Loucy (cell line): ENCODE measurements around the gene ZNF865.
A peak's percentile ranks its signal among the peaks of the same experiment; 100 is the strongest.

Experiments used
- H2AFZ ChIP-seq: fragments of 200-600 bp; sonication (generic); 2 replicates; pipeline ENCODE4 v1.6.0; 2016; ENCODE audit warnings: antibody characterized with exemption, mild to moderate bottlenecking, low read length, moderate library complexity
- H3F3A ChIP-seq: fragments of 200-600 bp; 2 replicates; pipeline ENCODE4 v1.6.0; 2016; ENCODE audit warnings: antibody characterized with exemption, low read depth, mild to moderate bottlenecking
- H3K27me3 ChIP-seq: fragments of 200-600 bp; sonication (generic); 2 replicates; pipeline ENCODE4 v1.6.1; 2014; ENCODE audit warnings: low read length, mild to moderate bottlenecking; ENCODE audit not compliant: insufficient read depth, poor library complexity, severe bottlenecking
- H3K36me3 ChIP-seq: fragments of 200-600 bp; sonication (generic); 2 replicates; pipeline ENCODE4 v1.6.1; 2016; ENCODE audit warnings: low read length; ENCODE audit not compliant: insufficient read depth
- H3K4me1 ChIP-seq: fragments of 200-600 bp; sonication (generic); 2 replicates; pipeline ENCODE4 v1.5.1; 2014; ENCODE audit warnings: low read length, mild to moderate bottlenecking; ENCODE audit not compliant: insufficient read depth, poor library complexity, severe bottlenecking
- H3K4me2 ChIP-seq: fragments of 200-600 bp; sonication (generic); 2 replicates; pipeline ENCODE4 v1.6.0; 2014; ENCODE audit warnings: antibody characterized with exemption, low read length, low read depth, mild to moderate bottlenecking; ENCODE audit not compliant: poor library complexity, severe bottlenecking
- H3K4me3 ChIP-seq: fragments of 200-600 bp; sonication (generic); 2 replicates; pipeline ENCODE4 v1.5.1; 2014; ENCODE audit warnings: low read length, mild to moderate bottlenecking, mixed read lengths; ENCODE audit not compliant: poor library complexity, severe bottlenecking
- H3K79me2 ChIP-seq: fragments of 200-600 bp; sonication (generic); 2 replicates; pipeline ENCODE4 v1.6.1; 2014; ENCODE audit warnings: low read length; ENCODE audit not compliant: insufficient read depth
- H3K9ac ChIP-seq: fragments of 200-600 bp; sonication (generic); 2 replicates; pipeline ENCODE4 v1.6.0; 2014; ENCODE audit warnings: mild to moderate bottlenecking, low read depth, low read length, moderate library complexity; ENCODE audit not compliant: poor library complexity, severe bottlenecking
- H3K9me2 ChIP-seq: fragments of 200-600 bp; sonication (generic); replicated peaks from 2 replicates; pipeline ENCODE4 v1.6.1; 2016; ENCODE audit warnings: low read depth, low read length, mixed read lengths
- H3K9me3 ChIP-seq: fragments of 200-600 bp; sonication (generic); 2 replicates; pipeline ENCODE4 v1.6.1; 2014; ENCODE audit warnings: mild to moderate bottlenecking, antibody characterized with exemption, low read length, low read depth; ENCODE audit not compliant: insufficient read depth
- H4K20me1 ChIP-seq: fragments of 200-600 bp; sonication (generic); 2 replicates; pipeline ENCODE4 v1.6.0; 2014; ENCODE audit warnings: antibody characterized with exemption, low read length, mild to moderate bottlenecking; ENCODE audit not compliant: insufficient read depth, poor library complexity, severe bottlenecking
- CTCF ChIP-seq: fragments of 200-600 bp; sonication (generic); conservative IDR thresholded peaks from 2 replicates; pipeline ENCODE4 v1.5.1; 2014; ENCODE audit warnings: mild to moderate bottlenecking, antibody characterized with exemption, low read length
- EZH2phosphoT487 ChIP-seq: fragments of 200-600 bp; IDR thresholded peaks from 2 replicates; pipeline ENCODE4 v1.6.1; 2018; ENCODE audit warnings: antibody characterized with exemption, mild to moderate bottlenecking, moderate library complexity, borderline replicate concordance

ZNF865 gene

DNA sequence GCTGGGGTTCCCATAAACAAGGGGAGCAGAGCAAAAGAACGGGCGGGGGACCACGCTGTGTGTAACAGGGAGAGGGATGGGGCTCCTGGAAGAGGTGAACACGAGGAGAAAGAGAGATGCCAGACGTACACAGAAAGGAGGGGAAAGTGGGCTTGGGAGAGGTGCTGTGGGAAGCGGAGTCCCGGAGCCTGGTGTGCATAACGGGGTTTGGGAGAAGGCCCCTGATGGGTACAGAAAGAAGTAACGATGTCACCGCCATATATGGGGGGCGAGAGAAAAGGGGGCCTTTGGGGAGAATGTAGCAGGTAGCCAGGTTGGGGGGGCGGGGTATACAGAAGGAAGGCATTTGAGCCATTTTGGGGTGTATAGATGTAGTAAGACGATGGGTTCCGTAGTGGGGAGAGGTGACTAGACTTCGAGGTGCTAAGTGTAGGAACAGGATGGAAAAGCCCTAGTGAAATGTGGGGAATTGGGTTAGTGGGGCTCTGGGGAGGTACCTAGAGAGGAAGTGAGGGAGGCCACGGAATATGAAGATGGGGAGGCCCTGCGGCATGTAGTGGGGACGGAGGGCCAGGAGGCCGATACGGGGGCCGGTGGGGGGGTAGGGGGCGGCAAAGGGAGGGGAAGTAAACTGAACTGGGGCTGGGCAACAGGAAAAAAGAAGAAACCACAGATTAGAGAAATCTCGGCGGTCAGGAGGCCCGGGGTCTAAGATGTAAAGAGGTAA lies 36.1 kb downstream of the ZNF865 start:
- Histone ChIP-seq H3K9ac (peak overlapping the region; percentile 85), H4K20me1 (peaks cover 4% of the 10 kb centered on the region), H3K4me1 (peaks cover 34% of the 10 kb centered on the region), H3K9me3 (no peaks in the 10 kb centered on the region), H3K4me3 (peak overlapping the region; percentile 96), H2AFZ (peak overlapping the region; percentile 73), H3K79me2 (peaks cover 60% of the 10 kb centered on the region), H3F3A (no peaks in the 10 kb centered on the region), H3K9me2 (no peaks in the 10 kb centered on the region), H3K4me2 (peak overlapping the region; percentile 100), H3K27me3 (no peaks in the 10 kb centered on the region), H3K36me3 (no peaks in the 10 kb centered on the region; the same call in 1 of the 2 replicates)
- no peak for TF ChIP-seq CTCF
- no peak for TF ChIP-seq EZH2phosphoT487

GRCh38 chr19:55642153-55643002 lies 36.9 kb downstream of the ZNF865 start:
- H2AFZ ChIP-seq = no peak overlapping the region
- H3F3A ChIP-seq = no peaks in the 10 kb centered on the region
- no peaks in the 10 kb centered on the region for H3K9me3 ChIP-seq
- H3K9ac ChIP-seq = peak overlapping the region; percentile 85
- peaks cover 35% of the 10 kb centered on the region for H3K4me1 ChIP-seq
- no peaks in the 10 kb centered on the region; the same call in 1 of the 2 replicates for H3K36me3 ChIP-seq
- peaks cover 4% of the 10 kb centered on the region for H4K20me1 ChIP-seq
- H3K4me2 ChIP-seq = peak overlapping the region; percentile 100
- no peak for TF ChIP-seq EZH2phosphoT487
- no peak for TF ChIP-seq CTCF
- H3K9me2 ChIP-seq = no peaks in the 10 kb centered on the region
- H3K79me2 ChIP-seq = peaks cover 65% of the 10 kb centered on the region
- H3K27me3 ChIP-seq = no peaks in the 10 kb centered on the region
- peak overlapping the region; percentile 96 for H3K4me3 ChIP-seq

DNA sequence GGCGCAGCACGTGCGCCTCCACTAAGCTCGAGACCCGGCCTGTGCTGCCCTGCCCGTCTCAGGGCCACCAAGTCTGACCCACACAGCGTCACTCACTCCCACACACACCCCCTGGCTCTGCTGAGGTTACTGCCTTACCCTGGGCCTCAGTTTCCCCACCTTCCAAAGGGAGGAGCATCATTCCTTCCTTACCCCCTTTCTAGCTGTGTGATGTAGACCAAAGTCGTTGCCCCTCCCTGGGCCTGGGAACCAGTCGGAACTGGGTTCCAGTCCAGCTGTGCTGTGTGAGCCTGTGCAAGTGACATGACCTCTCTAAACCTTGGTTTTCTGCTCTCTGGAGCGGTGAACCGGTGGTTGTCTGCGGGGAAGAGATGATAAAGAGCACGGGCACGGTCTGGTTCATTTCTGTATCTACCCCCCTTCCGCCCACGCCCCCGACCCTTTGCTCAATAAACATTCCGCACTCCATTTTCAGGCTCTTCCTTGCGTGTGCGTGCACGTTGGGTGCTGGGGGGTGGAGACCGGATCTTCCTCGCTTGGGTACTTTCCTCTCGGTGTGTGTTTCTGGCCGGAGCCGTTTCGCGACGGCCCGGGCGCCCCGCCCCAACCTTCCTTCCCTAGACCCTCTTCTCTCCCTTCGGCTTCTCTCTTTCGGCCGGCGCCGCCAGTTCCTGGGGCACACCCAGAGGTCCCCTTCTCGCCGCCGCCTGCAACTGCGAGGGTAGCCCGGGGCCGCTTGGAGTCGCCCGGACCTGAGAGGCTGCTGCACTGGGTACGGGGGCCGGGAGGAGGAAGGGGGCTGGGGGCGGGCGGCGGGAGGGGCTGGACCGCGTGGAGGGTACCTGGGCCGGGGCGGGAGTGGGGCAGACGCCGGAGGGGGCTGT lies 37.8 kb downstream of the ZNF865 start, which contains the start of gene ZNF581:
ZNF581 (plus strand) TSS at position 647 of the 884 bp plus-strand sequence. CDS start 923 bp downstream, outside the sequence.
- Histone ChIP-seq H2AFZ (no peak within 1 kb of the TSS), H3K36me3 (no peaks in the 10 kb centered on the region; the same call in 1 of the 2 replicates), H3F3A (no peaks in the 10 kb centered on the region), H3K4me2 (peak within 1 kb of the TSS; percentile 100), H3K4me1 (peaks cover 36% of the 10 kb centered on the region), H3K27me3 (no peaks in the 10 kb centered on the region), H3K79me2 (peaks cover 66% of the 10 kb centered on the region), H4K20me1 (peaks cover 4% of the 10 kb centered on the region), H3K9ac (peak within 1 kb of the TSS; percentile 85), H3K4me3 (peak within 1 kb of the TSS; percentile 96), H3K9me2 (no peaks in the 10 kb centered on the region), H3K9me3 (no peaks in the 10 kb centered on the region)
- TF ChIP-seq EZH2phosphoT487 (no peak), CTCF (no peak)
